ENCODE results near the gene DPY30.
"Not testable (repeated sequence)": the region's sequence is repeated elsewhere in the genome, so short reads cannot be mapped to it uniquely, and the experiment has no call there.

The DPY30 gene

DNA sequence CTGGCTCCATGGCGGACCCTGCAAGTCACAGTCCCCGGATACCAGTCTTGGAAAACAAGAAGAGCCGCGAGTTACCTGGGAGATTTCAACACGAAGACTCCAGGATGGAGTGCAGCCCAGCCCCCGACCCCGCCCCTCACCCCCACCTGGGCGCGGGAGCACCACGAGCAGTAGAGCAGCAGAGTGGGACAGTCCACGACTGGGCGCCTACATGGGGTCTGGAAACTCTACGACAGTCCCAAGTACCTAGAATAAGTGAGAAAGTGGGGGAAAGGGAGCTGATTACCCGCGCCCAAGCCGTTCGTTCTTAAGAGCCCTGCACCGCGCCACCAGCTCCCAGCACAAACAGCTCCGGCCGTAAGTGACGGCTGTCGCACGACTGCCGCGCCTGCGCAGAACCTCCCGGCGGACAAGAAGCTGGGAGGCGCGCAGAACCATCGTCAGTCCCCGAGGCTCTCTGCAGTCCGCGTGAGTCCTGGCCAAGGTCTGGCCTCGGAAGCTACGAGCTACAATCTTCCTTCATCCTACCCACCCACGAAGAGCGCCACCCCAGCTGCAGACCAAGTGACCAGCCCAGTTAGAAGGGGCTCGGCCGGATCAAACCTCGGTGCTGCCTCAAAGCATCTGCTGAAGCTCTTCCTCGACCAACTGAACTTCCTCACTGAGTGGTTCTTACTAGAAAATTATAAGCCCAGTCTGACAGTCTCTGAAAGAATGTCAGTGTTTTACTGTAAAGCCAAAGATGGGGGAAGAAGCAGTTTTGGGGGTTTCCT, at the start of gene DPY30:
Gene DPY30, minus strand, starts transcription at position 359 of the 773 bp plus-strand sequence. Its CDS starts 349 bp downstream, at position 10.
- peak; percentile 92 for DNase-seq

- DNase-seq = no peak
Measured at GRCh38 chr2:32074134-32074506, 34.5 kb upstream of the DPY30 start.

- DNase-seq = no peak
Measured at GRCh38 chr2:32067549-32067948, 27.9 kb upstream of the DPY30 start.

DNA sequence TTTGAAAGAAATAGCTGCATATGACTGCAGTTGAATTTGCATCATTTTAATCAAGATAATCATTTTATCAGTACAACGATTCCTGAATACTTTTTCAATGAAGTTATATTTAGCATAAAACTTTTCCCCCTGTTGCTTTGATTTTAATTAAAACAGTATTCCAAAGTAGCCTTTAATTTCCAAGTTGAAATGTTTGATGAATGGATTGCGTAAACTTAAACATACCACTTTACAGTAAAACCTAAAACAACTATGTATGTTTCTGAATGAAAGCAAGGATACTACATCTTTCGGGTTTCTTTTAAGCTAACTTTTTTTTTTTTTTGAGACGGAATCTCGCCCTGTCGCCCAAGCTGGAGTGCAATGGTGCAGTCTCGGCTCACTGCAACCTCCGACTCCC, 25.1 kb upstream of the DPY30 start:
- no peak for DNase-seq

DNA sequence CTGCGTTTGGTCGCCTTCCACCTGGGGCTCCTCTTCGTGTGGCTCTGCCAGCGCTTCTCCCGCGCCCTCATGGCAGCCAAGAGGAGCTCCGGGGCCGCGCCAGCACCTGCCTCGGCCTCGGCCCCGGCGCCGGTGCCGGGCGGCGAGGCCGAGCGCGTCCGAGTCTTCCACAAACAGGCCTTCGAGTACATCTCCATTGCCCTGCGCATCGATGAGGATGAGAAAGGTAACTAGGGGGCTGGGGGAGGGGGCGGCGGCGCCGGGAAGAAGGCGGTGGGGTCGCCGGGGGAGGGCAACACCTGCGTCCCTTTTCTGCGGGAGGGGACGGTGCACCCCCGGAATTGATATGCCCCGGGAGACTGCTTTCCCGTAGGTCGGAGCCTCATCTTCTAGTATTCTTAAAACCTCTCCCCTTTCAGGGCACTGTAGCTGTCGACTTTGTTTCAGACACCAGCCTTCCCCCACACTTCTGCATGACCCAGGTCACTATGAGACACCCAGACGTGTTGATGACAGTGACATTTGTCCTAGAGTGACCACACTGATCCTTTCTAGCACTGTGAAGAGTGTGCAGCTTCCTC, 24.5 kb upstream of the DPY30 start:
- no peak for DNase-seq

- DNase-seq = peak; percentile 97
Measured at GRCh38 chr2:32063310-32064020, 23.9 kb upstream of the DPY30 start, which contains the start of gene SPAST. Gene SPAST, plus strand, starts transcription at chr2:32063556. Its CDS starts 276 bp downstream, at chr2:32063832.

DNA sequence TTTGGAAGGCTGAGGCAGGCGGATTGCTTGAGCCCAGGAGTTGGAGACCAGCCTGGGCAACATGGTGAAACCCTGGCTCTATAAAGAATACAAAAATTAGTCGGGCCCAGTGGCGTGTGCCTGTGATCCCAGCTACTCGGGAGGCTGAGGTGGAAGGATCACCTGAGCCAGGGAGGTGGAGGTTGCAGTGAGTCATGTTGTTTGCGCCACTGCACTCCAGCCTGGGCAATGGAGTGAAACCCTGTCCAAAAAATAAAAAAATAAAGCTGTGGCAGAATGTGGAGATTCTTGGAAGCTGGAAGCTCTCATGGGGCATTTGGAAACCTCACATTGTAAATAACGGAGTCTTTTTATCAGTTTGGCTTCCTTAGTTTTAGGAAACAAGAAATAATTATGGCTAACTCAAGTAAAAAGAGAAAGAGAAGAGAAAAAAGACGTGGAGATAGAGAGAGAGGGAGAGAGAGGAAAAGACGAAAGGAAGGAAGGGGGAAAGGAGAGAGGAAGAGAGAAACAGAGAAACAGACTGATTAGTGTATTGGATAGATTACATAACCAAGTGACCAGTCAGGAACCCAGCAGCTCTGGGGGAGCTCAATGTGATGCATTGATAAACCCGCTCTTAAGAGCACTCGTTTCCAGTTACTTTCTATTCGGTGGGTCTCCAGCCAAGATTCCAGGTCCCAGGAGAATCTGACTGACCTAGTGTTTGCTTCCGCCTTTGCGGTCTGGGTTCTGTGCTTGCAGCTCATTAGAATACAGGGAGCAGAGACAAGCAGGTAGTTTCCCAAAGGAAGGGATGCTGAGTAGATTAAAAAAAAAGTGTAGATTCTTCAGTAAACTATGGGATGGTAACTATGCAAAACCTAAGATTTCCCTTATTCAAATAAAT, 22.6 kb upstream of the DPY30 start:
- DNase-seq = peak; percentile 10

DNA sequence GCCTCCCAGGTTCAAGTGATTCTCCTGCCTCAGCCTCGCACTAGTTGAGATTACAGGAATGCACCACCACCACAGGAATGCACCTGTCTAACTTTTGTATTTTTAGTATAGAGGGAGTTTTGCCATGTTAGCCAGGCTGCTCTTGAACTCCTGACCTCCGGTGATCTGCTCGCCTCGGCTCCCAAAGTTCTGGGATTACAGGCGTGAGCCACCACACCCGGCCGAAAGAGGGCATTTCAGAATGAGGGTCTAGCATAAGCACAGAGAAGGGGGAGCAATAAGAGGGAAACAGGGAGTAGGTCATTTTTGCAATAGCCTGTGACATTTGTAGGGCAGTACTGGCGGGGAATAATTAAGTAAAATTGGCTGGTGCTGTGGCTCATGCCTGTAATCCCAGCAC, 21.8 kb upstream of the DPY30 start:
- no peak for DNase-seq

GRCh38 chr2:32060266-32060665, 20.7 kb upstream of the DPY30 start:
- DNase-seq = no peak

DNA sequence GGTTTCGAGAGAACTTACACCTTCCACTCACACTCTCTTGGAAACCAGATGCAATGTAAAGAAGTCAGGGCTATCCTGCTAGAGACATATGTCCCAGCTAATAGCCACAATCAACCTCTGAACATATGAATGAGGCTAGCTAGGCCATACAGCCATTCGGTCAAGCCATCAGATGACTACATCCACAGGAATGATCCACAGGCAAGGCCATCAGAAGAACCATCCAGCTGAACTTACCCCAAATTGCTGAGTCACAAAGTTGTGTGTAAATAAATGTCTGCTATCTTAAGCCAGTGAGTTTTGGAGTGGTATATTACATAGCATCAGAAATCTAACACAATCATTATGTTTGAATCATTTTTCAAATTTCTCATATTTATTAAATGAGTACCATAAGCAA, 18.5 kb upstream of the DPY30 start:
- DNase-seq = no peak

DNA sequence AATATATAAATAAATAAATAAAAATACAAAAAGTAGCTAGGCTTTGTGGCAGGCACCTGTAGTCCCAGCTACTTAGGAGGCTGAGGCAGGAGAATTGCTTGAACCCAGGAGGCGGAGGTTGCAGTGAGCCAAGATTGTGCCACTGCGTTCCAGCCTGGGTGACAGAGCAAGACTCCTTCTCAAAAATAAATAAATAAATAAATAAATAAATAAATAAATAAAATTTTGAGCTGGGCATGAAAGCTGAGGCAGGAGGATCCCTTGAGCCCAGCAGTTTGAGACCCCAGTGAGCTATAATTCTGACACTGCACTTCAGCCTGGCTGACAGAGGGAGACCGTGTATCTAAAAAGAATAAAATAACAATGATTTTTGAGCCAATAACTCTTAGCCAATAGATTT, 15.0 kb upstream of the DPY30 start:
- not testable (repeated sequence) for DNase-seq

GRCh38 chr2:32051836-32052439, 12.3 kb upstream of the DPY30 start:
- DNase-seq = no peak

DNA sequence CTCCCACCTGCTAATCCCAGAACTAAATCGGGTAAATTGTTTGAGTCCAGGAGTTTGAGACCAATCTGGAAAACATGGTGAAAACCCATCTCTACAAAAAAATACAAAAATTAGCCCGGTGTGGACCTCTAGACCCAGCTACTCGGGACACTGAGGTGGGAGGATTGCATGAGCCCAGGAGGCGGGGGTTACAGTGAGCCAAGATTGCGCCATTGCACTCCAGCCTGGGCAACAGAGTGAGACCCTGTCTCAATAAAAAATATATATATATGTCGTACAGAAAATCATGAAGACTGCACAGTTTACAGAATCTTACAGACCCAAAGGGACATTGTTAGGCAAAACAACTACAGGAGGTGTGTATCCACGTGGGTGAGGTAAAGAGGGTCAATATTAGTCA, 4.0 kb upstream of the DPY30 start:
- no peak for DNase-seq

GRCh38 chr2:32034198-32034887, 5.3 kb downstream of the DPY30 start:
- DNase-seq = not testable (repeated sequence)

GRCh38 chr2:32018789-32019482, 20.7 kb downstream of the DPY30 start:
- not testable (repeated sequence) for DNase-seq

DNA sequence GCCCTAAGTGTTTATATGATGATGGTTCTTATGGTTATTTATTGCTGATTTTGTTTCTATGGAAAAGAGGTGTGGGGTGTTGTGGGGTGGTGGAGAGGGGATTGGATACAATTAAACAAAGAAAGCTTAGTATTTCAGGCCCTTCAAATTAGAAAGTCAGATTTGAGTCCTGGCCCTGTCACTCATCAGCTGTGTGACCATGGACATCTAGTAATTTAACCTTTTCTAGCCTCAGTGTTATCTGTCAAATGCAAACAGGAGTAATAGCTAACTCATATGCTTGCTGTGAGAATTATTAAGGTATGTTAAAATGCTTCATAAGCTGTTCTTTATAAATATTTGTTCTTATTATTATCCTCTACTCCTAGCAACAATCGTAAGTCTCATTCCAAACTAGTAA, 26.7 kb downstream of the DPY30 start:
- DNase-seq = no peak

DNA sequence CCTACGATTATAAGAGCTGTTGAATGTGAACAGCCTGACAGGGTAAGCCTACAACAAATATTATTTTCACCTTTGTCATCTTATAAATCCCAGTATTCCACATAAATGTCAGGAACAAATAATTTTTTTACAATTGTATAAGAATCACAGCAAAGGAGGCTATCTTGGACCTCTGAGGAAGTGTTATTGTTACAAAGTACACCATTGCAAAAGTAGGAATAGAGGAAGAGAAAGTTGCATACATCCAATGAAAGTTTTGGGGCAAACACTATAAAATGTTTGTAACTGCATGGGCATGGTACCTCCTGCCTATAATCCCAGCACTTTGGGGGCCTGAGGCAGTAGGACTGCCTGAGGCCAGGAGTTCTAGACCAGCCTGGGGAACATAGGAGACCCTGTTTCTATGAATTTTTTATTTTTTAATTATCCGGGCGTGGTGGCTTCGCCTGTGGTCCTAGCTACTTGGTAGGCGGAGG, 28.1 kb downstream of the DPY30 start:
- no peak for DNase-seq

DNA sequence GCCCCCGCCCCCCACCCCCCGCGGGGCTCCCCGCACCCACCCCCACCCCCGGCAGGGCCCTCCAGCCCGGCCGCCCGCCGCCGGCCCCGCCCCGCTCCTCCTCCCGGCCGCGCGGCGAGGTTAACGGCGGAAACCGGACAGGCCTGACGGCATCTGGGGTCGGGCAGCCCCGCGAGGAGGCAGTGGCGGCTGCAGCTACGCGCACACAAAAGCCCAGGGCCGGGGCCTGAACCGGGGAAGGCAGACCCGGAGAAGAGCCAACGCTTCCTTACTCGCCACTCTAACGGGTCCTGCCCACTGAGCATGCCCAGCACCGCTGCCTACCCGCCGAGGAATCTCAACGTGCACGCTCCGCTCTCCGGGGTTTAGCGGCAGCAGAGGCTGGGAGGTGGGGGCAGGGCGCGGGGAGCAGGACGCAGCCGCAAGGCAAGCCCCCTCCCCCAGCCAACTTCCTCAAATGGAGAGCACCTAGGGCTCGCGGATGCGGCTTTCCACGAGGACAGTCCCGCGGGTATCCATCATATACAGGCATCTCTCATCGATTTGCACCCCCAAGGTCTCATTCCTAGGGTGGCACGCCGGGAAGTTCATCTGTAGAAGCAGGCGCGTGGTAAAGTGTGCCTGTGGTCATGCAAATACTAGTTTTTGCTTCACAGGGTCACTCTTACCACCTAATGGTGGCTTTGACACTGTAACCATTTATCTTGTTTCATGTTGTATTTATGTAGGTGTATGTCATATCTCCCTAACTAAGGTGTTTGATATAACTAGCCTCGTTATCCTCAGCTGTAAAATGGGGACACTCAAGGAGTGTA, 28.7 kb downstream of the DPY30 start, which contains the start of gene MEMO1:
Gene MEMO1, minus strand, starts transcription at position 339 of the 815 bp plus-strand sequence. CDS start 761 bp downstream, outside the sequence.
- DNase-seq = peak; percentile 89

DNA sequence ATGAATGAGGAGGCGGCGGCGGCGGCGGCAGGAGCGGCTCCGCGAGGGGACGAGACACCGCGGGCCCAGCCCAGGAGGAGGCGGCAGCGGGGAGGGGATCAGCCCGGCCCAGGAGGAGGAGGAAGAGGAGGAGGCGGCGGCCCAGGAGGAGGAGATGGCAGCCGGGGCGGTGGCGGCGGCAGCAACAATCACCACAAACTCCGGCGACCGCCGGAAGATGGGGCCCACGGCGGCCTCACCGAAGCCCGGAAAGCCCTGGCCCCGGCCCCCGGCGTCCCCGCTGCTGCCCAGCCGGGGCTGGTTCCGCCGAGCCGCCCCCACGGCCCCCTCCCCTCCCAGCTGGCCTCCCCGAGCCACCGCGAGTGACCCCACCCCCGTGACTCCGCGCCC, 29.3 kb downstream of the DPY30 start:
- peak; percentile 79 for DNase-seq
